IMR-90 (cell line): ENCODE results near the gene BRCC3. TPM values are rescaled to one million over a fixed set of nuclear protein-coding genes. Genes with fewer than 3 reads are reported as not detected.

Experiments used
- ATAC-seq: fragments of 200-7000 bp; cut with Tn5 transposase; 2 replicates; pipeline ENCODE4 v1.9.1; 2020; ENCODE audit warnings: low read depth, mild to moderate bottlenecking, moderate library complexity
- BruUV-seq: library from RNA; stranded (reverse); fragments of 400-500 nt; replicated peaks from 2 replicates; lab custom pipeline; 2021; lab: Mats Ljungman, UMichigan
- CTCF ChIA-PET: fragments of 300-600 bp; formaldehyde crosslinking; extraction: SDS; loops from one replicate; lab custom pipeline; 2021; ENCODE audit warnings: antibody characterized with exemption; lab: Yijun Ruan, JAX
- POLR2A ChIA-PET: fragments of 300-600 bp; sonication (Branson Sonifier 250); formaldehyde crosslinking; loops from one replicate; lab custom pipeline; 2022; ENCODE audit warnings: antibody characterized with exemption; ENCODE audit not compliant: unreplicated experiment; lab: Charles Lee
- DNase-seq: peaks from one replicate; pipeline ENCODE4 v3.0.0; 2013
- H2AFZ ChIP-seq: replicated peaks from 2 replicates; pipeline ENCODE3; 2013; ENCODE audit warnings: low read length, mild to moderate bottlenecking; ENCODE audit not compliant: poor library complexity
- H2AK5ac ChIP-seq: 2 replicates; pipeline ENCODE4 v1.6.1; 2013; ENCODE audit warnings: low read depth, low read length, inconsistent platforms
- H2AK9ac ChIP-seq: replicated peaks from 2 replicates; pipeline ENCODE3; 2013; ENCODE audit warnings: mild to moderate bottlenecking, low read depth, low read length, moderate library complexity; ENCODE audit not compliant: poor library complexity
- H2BK120ac ChIP-seq: 2 replicates; pipeline ENCODE4 v1.6.1; 2013; ENCODE audit warnings: low read depth, low read length, inconsistent platforms
- H2BK15ac ChIP-seq: 3 replicates; pipeline ENCODE4 v1.6.1; 2013; ENCODE audit warnings: low read depth, low read length, inconsistent platforms
- H2BK20ac ChIP-seq: 2 replicates; pipeline ENCODE4 v1.6.1; 2013; ENCODE audit warnings: low read depth, mild to moderate bottlenecking, inconsistent platforms, low read length, moderate library complexity
- H2BK5ac ChIP-seq: 2 replicates; pipeline ENCODE4 v1.6.1; 2013; ENCODE audit warnings: mild to moderate bottlenecking, low read depth, low read length, inconsistent platforms; ENCODE audit not compliant: poor library complexity, severe bottlenecking
- H3K14ac ChIP-seq: replicated peaks from 2 replicates; pipeline ENCODE4 v1.6.1; 2013; ENCODE audit warnings: low read depth, low read length, inconsistent platforms
- H3K18ac ChIP-seq: 2 replicates; pipeline ENCODE4 v1.6.1; 2013; ENCODE audit warnings: low read depth, low read length, control low read depth
- H3K23ac ChIP-seq: 2 replicates; pipeline ENCODE4 v1.6.1; 2013; ENCODE audit warnings: low read depth, low read length, inconsistent platforms
- H3K27ac ChIP-seq: 2 replicates; pipeline ENCODE4 v1.5.1; 2013; ENCODE audit warnings: mild to moderate bottlenecking, control low read depth, low read length; ENCODE audit not compliant: insufficient read depth
- H3K27me3 ChIP-seq: 2 replicates; pipeline ENCODE4 v1.6.1; 2013; ENCODE audit warnings: low read length; ENCODE audit not compliant: control insufficient read depth, insufficient read depth
- H3K36me3 ChIP-seq: 2 replicates; pipeline ENCODE4 v1.6.1; 2013; ENCODE audit warnings: low read length, mixed read lengths; ENCODE audit not compliant: control insufficient read depth, insufficient read depth
- H3K4ac ChIP-seq: 2 replicates; pipeline ENCODE4 v1.6.1; 2013; ENCODE audit warnings: low read depth, low read length, inconsistent platforms
- H3K4me1 ChIP-seq: 2 replicates; pipeline ENCODE4 v1.6.1; 2013; ENCODE audit warnings: low read length, mixed read lengths; ENCODE audit not compliant: control insufficient read depth, insufficient read depth
- H3K4me2 ChIP-seq: 2 replicates; pipeline ENCODE4 v1.6.1; 2013; ENCODE audit warnings: low read depth, mild to moderate bottlenecking, control low read depth, low read length, moderate library complexity
- H3K4me3 ChIP-seq: 2 replicates; pipeline ENCODE4 v1.5.1; 2013; ENCODE audit warnings: low read depth, mild to moderate bottlenecking, control low read depth, low read length, moderate library complexity; ENCODE audit not compliant: insufficient read depth
- H3K56ac ChIP-seq: 2 replicates; pipeline ENCODE4 v1.6.1; 2013; ENCODE audit warnings: low read length, inconsistent platforms; ENCODE audit not compliant: insufficient read depth; ENCODE audit errors: extremely low read depth
- H3K79me1 ChIP-seq, 2 experiments: 2 replicates each; pipeline ENCODE4 v1.6.1; 2013; ENCODE audit warnings: low read length in 2 of 2, inconsistent platforms in 1 of 2, low read depth in 1 of 2
- H3K9ac ChIP-seq: 2 replicates; pipeline ENCODE4 v1.6.1; 2013; ENCODE audit warnings: low read depth, low read length, control low read depth
- H3K9me1 ChIP-seq: 2 replicates; pipeline ENCODE4 v1.6.1; 2013; ENCODE audit warnings: low read length, inconsistent platforms; ENCODE audit not compliant: insufficient read depth
- H3K9me3 ChIP-seq: 2 replicates; pipeline ENCODE4 v1.6.1; 2013; ENCODE audit warnings: low read length; ENCODE audit not compliant: control insufficient read depth, insufficient read depth
- H4K20me1 ChIP-seq: 2 replicates; pipeline ENCODE4 v1.6.1; 2013; ENCODE audit warnings: low read length, inconsistent platforms; ENCODE audit not compliant: insufficient read depth
- H4K5ac ChIP-seq: 2 replicates; pipeline ENCODE4 v1.6.1; 2013; ENCODE audit warnings: mild to moderate bottlenecking, low read depth, low read length, control low read depth
- H4K8ac ChIP-seq, 2 experiments: 2 replicates each; pipeline ENCODE4 v1.6.1; 2013; ENCODE audit warnings: low read depth in 2 of 2, low read length in 2 of 2, control low read depth in 1 of 2, inconsistent platforms in 1 of 2
- H4K91ac ChIP-seq: 2 replicates; pipeline ENCODE4 v1.6.1; 2013; ENCODE audit warnings: low read depth, low read length, inconsistent platforms; ENCODE audit not compliant: insufficient read depth
- CEBPB ChIP-seq: IDR thresholded peaks from 2 replicates; pipeline ENCODE4 v1.6.1; 2012; ENCODE audit warnings: low read depth, low read length, improper control_type of control experiment
- CHD1 ChIP-seq: IDR thresholded peaks from 2 replicates; pipeline ENCODE4 v1.6.1; 2012; ENCODE audit warnings: low read depth, low read length, improper control_type of control experiment
- CTCF ChIP-seq: conservative IDR thresholded peaks from 2 replicates; pipeline ENCODE4 v1.5.1; 2012; ENCODE audit warnings: mild to moderate bottlenecking, low read depth, low read length, improper control_type of control experiment
- ELK1 ChIP-seq: fragments of 150-350 bp; IDR thresholded peaks from 2 replicates; pipeline ENCODE4 v1.6.1; 2016; ENCODE audit warnings: low read depth, mild to moderate bottlenecking, low read length, moderate library complexity, borderline replicate concordance
- MXI1 ChIP-seq: IDR thresholded peaks from 2 replicates; pipeline ENCODE4 v1.6.1; 2012; ENCODE audit warnings: low read depth, mild to moderate bottlenecking, low read length, moderate library complexity, borderline replicate concordance
- POLR2A ChIP-seq: IDR thresholded peaks from 2 replicates; pipeline ENCODE4 v1.6.1; 2012; ENCODE audit warnings: mild to moderate bottlenecking, low read depth, low read length
- RAD21 ChIP-seq: IDR thresholded peaks from 2 replicates; pipeline ENCODE4 v1.6.1; 2012; ENCODE audit warnings: low read length, improper control_type of control experiment
- RCOR1 ChIP-seq: IDR thresholded peaks from 2 replicates; pipeline ENCODE4 v1.6.1; 2012; ENCODE audit warnings: mild to moderate bottlenecking, low read length, improper control_type of control experiment; ENCODE audit not compliant: insufficient replicate concordance
- RFX5 ChIP-seq: IDR thresholded peaks from 2 replicates; pipeline ENCODE4 v1.8.0; 2012; ENCODE audit warnings: low read depth, mild to moderate bottlenecking, low read length, moderate library complexity
- SMC3 ChIP-seq: fragments of 150-350 bp; IDR thresholded peaks from 2 replicates; pipeline ENCODE4 v1.6.1; 2016; ENCODE audit warnings: low read depth, mild to moderate bottlenecking, antibody characterized with exemption, low read length, moderate library complexity
- dilution Hi-C: fragments of 300-500 bp; cut with HindIII; formaldehyde crosslinking; loops from one replicate; pipeline ENCODE4 v1.14.3; 2018; ENCODE audit warnings: low sequenced_read_pairs; ENCODE audit not compliant: unreplicated experiment
- in situ Hi-C: fragments of 300-500 bp; cut with MboI; formaldehyde crosslinking; loops from 3 replicates; pipeline ENCODE4 v1.14.3; 2019; ENCODE audit warnings: low sequenced_read_pairs, inconsistent platforms, mixed read lengths
- intact Hi-C: fragments of 100-400 bp; cut with micrococcal nuclease; formaldehyde crosslinking; loops from 2 replicates; pipeline ENCODE4 v1.10.0; 2022
- polyA plus RNA-seq, 3 experiments: library from polyadenylated mRNA; depleted of rRNA; stranded (reverse); fragments of >200 nt; gene quantifications; 2 replicates each; pipeline ENCODE4 v1.2.3, GENCODE V29; 2012; ENCODE audit warnings: low replicate concordance in 1 of 3
- total RNA-seq: library from RNA; depleted of rRNA; stranded (reverse); fragments of >200 nt; gene quantifications from 2 replicates; pipeline ENCODE4 v1.2.3, GENCODE V29; 2012

Gene BRCC3
- total and polyA plus RNA-seq, 2 of the 4 experiments (the other 2 are of a cell fraction) = 14.4 to 24.7 TPM

- intact Hi-C loops = no loop called here
- Histone ChIP-seq H3K56ac (no peak overlapping the region), H4K8ac (no peak overlapping the region), H2BK20ac (no peak overlapping the region), H2AK9ac (no peak overlapping the region), H3K36me3 (0 out of 2 replicates have a peak, but pooled peaks cover 1% of the 10 kb centered on the region), H3K18ac (no peak overlapping the region), H4K5ac (no peak overlapping the region), H2BK5ac (no peak overlapping the region), H3K79me1 (no peaks in the 10 kb centered on the region), H3K4me2 (no peak overlapping the region), H3K4ac (no peak overlapping the region), H2AK5ac (no peak overlapping the region), H3K23ac (no peak overlapping the region), H3K4me3 (no peak overlapping the region), H3K9me3 (0 out of 2 replicates have a peak, but pooled peaks cover 2% of the 10 kb centered on the region), H3K14ac (no peak overlapping the region), H4K20me1 (no peaks in the 10 kb centered on the region), H2AFZ (no peak overlapping the region), H2BK120ac (no peak overlapping the region), H3K27me3 (no peaks in the 10 kb centered on the region), H3K9ac (no peak overlapping the region), H2BK15ac (no peak overlapping the region), H3K9me1 (no peaks in the 10 kb centered on the region), H3K27ac (no peak overlapping the region), H3K4me1 (no peaks in the 10 kb centered on the region), H4K91ac (no peak overlapping the region)
- ATAC-seq = no peak
- POLR2A ChIA-PET = no interaction called here
- no TSS peak for BruUV-seq
- CTCF ChIA-PET = interaction anchor here (1.5 kb wide), 1 partner anchor 40 kb away, joined by 4 read pairs; no protein-coding TSS in a partner anchor
- dilution Hi-C loops = no loop called here
- in situ Hi-C loops = no loop called here
- no peak for TF ChIP-seq CHD1
- TF ChIP-seq CEBPB = no peak
- no peak for TF ChIP-seq MXI1
- no peak for TF ChIP-seq RFX5
- TF ChIP-seq ELK1 = no peak
- no peak for TF ChIP-seq POLR2A
- no peak for TF ChIP-seq RAD21
- no peak for TF ChIP-seq RCOR1
- TF ChIP-seq SMC3 = no peak
- no peak for TF ChIP-seq CTCF
- no peak for DNase-seq
Measured at GRCh38 chrX:155108427-155108826, 37.1 kb downstream of the BRCC3 start.
